ENCODE data around the gene TPCN1.

Gene TPCN1

DNA sequence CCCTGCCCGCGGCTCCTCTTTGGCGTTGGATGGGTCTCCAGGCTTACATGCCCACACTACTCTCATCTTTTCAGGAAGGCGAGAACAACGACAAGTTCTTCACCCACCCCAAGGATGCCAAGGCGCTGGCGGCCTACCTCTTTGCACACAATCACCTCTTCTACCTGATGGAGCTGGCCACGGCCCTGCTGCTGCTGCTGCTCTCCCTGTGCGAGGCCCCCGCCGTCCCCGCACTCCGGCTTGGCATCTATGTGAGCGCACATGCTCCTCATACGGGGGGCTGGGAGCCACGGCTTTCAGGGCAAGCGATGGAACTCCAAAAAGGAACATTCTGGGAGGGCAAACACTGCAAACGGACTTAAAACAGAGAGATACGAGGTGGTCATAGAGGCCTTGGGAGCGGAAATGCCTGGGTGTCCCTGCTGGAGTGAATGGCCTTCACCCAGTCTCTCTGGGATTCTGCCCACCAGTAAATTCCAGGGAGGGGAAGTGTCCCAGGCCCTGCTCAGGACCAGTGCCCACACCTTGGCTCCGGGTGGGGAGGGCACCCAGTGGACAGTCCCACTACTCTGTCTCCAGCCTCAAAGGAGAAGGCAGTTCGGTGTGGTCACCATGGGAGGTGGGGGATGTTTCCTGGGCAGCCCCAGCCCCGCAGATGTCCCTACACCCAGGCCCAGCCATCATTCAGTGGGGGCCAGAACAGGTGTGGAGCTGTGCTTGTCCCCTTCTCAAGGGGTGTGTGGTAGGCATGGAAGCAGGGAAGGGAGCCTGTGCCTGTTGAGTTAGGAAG, 45.0 kb downstream of the TPCN1 start:
- no peak for DNase-seq

DNA sequence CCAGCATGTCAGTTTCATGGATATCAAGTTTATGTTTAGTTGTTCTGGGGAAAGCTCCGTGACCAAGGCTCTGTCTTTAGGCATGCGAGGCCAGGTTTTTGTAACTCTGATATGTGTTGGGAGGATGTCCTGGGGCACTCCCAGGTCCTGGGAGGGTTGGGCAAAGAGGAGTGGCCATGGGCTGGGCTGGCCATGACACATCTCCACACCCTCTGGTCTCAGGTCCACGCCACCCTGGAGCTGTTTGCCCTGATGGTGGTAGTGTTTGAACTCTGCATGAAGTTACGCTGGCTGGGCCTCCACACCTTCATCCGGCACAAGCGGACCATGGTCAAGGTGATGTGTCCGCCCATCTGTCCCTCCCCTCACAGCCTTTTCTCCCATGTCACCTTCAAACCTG, 46.4 kb downstream of the TPCN1 start:
- DNase-seq: no peak

DNA sequence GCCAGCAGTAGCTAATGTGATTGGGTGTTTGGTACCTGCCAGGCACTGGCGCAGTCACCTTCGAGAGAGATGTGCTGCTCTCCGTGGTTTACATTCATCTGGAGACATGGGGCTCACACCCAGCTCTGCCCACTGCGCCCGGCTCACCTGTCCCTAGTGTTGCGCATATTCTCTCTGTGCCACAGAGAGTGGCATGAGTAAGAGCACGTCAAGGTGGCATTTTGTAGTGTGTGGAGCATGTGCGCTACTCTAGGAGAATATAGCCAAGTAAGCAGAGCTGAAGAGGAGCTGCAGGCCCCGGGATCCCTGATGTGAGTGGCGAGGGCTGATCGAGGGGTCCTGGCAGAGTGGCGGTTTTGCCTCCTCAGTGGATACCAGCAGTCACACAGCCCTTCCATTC, 46.9 kb downstream of the TPCN1 start:
- DNase-seq: no peak

DNA sequence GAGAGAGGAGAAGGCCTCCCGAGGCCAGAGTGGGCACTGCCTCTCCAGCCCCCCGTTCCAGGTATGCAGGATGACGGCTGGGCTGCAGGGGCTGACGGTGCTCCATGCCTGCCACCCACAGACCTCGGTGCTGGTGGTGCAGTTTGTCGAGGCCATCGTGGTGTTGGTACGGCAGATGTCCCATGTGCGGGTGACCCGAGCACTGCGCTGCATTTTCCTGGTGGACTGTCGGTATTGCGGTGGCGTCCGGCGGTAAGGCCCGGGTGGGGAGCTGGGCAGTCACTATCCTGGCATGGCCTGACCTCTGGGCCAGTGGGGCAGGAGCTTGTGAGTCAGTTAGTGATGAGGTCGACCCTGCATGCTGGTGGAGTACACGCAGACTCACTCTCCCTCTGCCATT, 47.4 kb downstream of the TPCN1 start:
- DNase-seq: no peak

DNA sequence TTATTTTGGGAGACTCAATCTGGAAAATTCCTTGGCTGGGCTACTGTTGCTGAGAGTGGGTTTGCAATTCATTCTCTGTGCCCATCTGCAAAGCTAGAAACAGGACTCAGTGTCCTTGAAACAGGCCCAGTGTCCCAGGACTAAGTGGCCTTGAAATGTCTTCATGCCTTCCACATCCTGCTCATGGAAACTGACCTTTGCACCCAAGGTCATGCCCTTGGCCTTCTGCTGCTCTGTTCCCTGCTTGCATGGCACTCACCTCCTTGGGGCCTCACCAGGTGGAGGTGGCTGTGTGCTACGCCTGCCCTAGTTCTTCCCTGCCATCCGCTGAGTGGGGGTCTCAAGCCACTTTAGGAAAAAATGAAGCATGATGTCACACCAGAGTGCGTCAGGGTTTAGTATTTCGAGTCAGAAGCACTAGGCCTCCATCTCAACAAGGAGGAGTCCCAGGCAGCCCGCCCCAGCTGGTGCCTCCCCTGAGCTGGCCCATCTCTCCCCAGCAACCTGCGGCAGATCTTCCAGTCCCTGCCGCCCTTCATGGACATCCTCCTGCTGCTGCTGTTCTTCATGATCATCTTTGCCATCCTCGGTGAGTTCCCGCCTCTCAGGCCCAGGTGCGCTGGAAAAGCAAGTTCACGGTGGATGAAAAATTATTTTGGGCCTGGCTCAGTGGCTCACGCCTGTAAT, 48.1 kb downstream of the TPCN1 start:
- DNase-seq: no peak

DNA sequence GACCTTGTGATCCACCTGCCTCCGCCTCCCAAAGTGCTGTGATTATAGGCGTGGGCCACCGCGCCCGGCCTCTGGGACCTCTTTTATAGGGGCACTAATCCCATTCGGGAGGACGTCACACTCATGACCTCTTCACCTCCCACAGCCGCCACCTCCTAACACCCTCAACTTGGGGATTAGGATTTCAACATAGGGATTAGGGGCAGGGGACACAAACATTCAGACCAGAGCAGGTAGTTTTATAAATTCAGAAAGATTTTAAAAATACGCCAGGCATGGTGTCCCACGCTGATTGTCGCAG, 49.4 kb downstream of the TPCN1 start:
- DNase-seq: no peak

DNA sequence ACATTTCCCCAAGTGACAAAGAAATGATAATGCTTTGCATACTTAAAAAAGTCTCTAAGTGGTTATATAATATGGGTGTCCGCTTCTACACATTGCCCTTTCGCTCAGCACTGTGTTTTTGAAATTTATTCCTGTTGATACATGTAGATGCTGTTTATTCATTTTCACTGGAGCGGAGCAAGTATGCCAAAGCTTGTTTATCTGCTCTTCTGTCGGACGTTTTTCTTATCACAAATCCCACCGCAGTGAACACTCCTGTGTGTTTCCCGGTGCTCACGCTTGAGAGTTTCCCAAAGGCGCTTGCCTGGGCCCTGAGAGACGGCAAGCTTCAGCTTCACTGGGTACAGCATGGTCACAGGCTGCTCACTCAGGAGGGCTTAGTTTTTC, 50.2 kb downstream of the TPCN1 start:
- DNase-seq: no peak

DNA sequence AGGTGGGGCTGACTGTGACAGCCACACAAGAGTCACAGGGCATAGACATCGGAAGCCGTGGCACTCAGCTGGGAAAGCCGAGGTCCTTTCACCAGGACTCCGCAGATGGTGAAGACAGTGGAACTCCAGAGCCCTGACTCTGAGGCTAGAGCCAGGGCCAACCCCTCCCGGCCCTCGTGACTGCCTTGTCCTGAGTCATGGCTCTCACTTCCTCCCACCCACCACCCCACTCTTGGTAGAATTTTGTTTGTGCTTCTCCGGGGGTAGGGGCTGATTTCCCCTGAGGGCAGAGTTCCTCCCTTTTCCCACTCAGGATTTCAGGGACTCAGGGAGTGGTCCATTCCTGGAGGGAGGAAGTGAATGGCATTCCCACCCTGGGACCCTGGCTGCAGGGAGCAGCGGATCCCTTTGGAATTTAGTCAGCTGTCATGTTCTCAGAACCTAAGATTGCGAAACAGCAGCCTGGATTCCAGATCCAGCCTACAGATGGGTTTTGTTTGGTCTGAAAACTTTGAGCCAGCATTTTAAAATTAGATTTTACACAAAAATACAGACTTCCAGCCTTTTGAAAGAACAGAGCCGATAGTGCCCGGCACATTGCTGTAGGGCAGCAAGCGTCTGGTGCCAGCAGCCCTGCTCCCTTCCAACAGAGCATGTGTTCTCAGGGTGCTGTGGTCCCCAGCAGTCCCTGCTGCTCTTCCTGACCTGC, 50.7 kb downstream of the TPCN1 start:
- peak in 1 of 2 donors; percentile 13 for DNase-seq

DNA sequence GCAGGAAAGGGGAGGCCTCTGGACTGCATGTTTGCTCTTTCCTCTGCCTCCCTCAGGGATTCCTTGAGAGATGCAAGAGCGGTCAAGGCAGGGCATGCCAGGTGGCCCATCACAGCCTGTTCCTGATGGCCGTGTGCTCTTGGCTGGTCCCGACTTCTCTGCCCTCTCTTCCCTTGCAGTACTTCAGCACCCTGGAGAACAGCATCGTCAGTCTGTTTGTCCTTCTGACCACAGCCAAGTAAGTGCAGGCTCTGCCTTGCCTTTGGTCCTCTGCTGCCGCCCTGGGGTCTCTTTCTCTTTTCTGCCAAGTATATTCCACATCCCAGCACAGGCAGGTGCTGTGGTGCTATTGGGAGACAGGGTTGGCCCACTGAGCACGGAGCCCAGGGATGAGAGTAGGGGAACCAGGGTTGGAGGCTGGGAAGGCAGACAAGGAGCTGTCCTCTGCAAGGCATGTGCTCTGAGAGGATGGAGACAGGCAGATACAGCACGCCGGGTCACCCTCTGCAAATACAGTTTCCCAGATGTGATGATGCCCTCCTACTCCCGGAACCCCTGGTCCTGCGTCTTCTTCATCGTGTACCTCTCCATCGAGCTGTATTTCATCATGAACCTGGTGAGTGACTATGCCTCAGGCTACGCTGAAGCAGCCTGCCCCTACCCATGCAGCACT, 51.9 kb downstream of the TPCN1 start:
- no peak for DNase-seq

DNA sequence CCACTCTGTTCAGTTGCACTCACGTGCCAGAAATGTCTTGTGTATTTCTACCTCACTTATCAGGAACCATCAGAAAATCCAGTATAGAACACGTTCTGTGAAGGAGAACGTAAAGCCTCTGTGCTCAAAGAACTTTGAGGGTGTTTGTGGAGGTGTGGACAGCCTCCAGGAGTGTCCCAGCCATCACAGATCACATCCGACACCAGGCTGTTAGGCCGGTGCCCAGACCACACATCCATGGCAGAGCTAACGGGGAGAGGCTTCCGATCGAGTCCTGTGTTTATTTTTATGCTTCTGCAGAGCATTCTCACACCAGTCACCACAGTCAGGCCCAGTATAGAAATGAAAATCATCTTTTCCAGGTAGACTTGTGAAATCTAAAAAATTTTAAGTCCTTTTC, 53.6 kb downstream of the TPCN1 start:
- no peak for DNase-seq

DNA sequence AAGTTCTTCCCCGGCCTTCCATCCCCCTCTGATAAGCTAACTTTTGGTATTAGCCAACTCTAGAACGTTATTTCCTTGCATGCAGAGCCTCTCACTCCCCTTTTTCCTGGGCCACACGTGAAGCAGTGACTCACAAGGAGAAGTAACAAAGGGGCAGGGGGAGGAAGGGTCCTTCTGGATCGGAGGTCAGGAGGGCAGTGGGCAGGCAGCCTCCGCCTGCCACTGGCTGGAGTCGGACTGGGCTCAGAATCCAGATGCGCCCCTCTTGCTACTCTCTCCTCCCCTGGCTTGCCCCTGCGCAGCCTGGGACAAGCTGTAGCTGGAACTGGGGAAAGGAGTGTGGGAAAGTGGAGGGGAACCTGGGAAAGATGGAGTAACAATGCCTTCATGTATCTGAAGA, 55.0 kb downstream of the TPCN1 start:
- DNase-seq: no peak

DNA sequence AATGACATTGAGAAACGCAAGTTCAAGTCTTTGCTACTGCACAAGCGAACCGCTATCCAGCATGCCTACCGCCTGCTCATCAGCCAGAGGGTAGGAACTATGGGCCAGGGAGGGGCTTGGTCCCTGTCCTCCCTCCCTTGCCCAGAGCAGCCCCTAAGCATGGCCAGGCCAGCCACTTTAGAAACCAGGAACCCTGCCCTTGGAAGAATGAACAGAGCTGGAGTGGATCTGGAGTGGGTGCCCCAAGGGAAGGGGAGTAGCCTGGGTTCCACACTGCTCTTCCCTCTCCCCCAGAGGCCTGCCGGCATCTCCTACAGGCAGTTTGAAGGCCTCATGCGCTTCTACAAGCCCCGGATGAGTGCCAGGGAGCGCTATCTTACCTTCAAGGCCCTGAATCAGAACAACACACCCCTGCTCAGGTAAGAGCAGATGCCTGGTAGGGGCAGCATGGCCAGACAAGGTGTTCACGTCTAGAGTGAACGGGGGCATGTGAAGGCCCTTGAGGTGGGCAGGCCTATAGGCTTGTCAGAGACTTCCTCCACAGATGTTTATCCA, 55.8 kb downstream of the TPCN1 start:
- DNase-seq: no peak

DNA sequence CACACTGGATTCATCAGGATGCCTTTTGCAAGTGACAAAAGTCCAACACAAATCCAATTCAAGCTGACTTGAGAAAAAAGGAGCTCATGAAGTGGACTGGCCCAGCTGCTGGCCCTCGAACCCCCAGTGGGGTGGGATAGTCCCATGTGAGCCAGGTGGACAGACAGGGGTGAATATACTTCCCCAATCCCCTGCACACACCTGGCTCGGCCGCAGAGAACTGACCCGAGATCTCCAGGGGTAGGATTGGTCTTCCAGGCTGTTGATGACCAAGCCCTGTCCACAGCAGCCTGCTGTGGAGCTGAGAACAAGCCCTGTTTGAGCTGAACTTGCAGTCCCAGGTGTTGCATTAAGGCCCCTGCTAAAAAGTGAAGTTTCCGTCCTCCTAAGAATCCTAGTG, 56.2 kb downstream of the TPCN1 start:
- no peak for DNase-seq

DNA sequence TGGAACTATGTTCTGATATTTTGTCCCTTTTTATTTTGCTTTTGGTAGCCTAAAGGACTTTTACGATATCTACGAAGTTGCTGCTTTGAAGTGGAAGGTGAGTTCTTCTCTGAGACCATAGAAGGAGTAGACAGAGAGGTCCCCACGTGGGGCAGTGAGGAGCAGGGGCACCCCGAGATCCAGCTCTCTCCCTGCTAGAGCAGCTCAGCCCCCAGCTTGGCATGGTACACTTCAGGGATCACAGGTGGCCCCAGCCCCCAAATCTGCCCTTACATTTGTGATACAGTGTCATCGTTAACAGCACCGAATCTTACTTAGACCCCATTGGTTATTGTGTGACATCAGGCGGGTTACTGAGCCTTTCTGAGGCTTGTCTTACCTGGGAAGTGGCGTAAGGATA, 56.9 kb downstream of the TPCN1 start:
- no peak for DNase-seq

DNA sequence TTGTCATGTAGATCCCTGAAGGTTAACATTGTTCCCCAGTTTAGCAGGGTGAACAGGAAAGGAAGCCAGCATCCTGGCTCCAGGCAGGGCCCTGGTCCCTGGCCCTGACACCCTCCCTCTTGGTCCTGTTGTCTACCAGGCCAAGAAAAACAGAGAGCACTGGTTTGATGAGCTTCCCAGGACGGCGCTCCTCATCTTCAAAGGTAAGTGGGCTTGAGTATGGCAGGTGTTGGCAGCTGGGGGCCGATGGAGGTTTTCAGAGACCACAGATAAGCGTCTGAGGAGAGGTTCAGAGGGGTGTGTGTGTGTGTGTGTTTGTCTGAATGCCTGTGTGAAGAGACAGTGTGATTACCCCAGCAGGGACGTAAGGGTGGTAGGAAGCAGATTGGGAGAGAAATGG, 57.4 kb downstream of the TPCN1 start:
- no peak for DNase-seq

DNA sequence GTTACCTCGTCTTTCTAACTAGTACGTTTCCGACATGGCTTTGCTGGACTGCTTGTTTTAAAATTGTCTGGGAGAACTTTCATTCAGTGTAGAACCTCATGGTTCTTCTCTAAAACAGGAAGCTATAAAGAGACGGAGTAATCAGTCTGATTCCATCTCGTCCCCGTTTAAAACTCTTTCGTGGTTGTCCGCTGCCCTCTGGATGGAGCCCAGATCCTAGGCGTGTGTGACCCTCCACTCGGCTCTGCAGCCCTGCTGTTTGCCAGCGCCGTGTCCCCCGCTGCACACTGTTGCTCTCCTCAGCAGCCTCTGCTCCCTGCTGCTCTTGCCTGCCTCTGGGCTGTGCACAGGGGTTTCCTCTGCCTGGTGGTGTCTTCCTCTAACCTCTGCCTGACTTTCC, 63.5 kb downstream of the TPCN1 start:
- DNase-seq: no peak

DNA sequence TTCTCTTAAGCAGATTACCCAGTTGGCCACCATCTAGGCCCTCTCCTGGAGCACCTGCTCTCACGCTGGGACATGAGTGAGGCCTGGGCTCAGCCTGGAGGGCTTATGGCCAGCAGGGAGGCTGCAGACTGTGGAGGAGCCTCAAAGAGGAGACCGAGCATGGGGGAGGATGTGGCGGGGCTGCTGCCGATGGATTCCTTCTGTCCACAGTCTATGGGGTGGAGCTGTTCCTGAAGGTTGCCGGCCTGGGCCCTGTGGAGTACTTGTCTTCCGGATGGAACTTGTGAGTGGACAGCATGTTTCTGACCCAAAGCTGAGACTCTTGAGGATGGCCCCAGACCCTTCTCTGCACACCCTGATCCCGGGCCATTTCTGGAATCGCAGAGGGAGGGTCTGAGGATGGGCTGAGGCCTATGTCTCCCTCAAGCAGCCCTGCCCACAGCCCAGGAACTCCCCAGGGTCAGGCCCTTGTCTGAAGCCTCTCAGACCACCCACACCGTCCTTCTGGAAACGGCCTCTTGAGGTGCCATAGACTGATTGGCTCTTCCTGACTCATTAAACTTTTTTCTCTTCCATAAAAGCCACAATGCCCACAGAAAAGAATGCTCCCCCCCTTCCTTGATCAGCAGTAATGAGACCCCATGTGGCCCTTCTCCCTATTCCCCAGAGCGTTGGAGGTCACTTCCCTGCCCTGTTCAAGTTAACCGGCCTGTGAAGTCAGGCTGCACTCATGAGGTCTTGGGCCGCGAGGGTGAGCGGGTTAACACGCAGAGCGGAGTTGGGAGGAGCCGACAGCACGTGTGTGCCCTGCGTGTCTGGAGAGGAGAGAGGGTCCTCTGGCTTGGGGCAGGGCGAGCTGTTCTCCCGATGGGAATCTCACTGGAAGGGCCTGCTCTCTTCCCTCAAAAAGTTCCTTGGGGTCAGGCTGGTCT, 64.7 kb downstream of the TPCN1 start:
- no peak for DNase-seq

DNA sequence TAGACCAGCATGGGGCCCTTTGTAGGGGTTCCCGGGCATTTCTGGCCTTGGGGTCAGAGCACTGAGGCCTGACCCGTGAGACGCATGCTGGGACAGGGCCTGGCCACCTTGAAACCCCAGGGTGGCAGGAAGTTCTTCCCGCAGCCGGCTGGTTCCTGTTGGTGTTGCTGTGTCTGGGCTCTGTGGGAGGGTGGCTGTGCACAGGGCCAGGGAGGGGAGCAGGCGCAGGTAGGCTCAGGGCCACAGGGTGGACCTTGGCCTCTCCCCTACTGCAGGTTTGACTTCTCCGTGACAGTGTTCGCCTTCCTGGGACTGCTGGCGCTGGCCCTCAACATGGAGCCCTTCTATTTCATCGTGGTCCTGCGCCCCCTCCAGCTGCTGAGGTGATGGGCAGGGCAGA, 65.4 kb downstream of the TPCN1 start:
- DNase-seq: no peak

DNA sequence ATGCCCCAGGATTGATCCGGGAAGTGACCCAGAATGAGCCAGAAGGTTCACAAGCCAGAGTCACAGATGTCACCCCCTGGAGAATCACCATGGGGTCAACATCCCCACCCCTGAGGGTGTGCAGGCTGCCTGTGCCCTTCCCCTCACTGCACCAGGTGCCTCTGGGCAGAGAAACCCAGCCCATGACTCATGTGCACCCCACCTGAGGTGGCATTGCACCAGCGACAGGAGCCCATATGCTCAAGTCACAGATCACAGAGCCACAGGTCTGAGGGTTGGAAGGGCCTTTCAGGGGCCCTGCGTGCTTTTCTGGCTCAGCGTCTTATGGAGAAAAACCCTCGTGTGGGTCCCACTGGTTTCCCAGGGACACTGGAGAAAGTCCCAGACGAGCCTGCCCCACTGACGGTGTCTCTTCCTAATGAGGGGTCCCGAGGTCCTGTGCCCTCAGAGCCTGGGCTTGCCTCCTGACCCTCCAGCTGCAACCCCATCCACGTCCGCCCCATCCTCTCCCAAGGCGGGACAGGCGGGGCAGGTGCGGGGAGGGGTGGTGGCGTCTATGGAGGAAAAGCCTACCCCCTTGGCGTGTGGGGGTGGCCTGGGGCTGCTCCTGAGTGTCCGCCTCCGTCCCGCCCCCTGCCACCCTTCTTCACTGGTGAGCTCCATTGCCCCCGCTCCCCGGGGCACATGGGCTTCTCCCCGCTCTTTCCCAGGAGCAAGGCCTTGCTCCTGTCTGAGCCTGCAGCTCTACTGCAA, 66.1 kb downstream of the TPCN1 start:
- no peak for DNase-seq

DNA sequence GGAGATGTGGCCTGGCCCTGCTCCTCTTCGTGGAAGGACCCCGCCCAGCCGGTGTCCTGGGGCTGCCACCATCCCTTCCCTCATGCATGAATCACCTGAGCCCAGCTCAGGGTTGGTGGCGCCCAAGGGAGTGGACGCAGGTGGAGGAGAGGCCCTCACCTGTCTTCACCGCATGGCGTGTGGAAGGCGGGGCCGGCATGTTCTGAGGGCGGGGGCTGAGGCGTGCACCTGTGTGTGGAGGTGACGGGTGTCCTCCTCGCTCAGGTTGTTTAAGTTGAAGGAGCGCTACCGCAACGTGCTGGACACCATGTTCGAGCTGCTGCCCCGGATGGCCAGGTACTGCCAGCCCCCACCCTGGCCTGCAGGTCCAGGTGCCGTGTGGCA, 66.6 kb downstream of the TPCN1 start:
- no peak for DNase-seq

DNA sequence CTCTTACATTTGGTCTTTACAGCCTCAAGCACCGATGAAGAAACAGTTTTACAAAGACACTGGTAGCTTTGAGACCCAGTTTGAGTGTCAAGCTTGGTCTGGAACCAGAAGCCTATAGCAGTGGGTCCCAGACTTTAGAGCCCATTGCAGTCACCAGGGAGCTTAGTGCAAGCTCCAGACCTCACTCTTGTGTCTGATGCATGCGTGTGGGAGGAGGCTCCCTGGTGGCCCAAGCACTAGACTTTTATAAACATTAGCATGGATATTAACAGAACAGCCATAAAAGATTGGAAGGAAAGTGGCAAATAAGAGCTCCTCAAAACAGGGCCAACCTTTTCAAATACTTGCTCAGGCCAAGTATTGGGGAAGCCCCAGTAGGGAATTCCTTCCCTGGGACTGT, 68.1 kb downstream of the TPCN1 start:
- no peak for DNase-seq

DNA sequence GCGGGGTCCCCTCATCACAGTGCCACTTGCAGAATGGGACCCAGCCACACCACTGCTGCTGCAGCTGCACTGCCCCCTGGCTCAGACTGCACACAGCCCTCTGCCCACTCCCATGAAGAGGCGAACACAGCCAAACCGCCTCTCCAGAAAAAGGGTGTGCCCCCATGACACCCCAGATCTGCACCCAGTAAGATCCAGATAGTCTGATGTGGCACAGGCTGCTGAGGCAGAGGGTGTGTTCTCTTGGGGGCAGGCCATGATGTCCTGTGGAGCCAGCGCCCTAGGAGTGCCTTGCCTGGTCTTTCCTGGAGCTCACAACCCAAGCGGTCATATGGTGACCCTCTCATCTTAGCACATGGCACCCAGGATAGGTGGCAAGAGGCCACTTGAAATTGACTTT, 69.2 kb downstream of the TPCN1 start:
- no peak for DNase-seq
